Osteoblast (primary cell): ENCODE data around the gene KCNC1. TPM values are rescaled to one million over a fixed set of nuclear protein-coding genes. Genes with fewer than 3 reads are reported as not detected.

Experiments
- DNase-seq: peaks from one replicate; pipeline ENCODE4 v3.0.0; 2011; ENCODE audit warnings: low spot score, mixed read lengths; ENCODE audit not compliant: insufficient read length; ENCODE audit errors: missing footprints
- H2AFZ ChIP-seq: 2 replicates; pipeline ENCODE4 v1.6.0; 2011; ENCODE audit warnings: mild to moderate bottlenecking, low read length
- H3K27ac ChIP-seq: 2 replicates; pipeline ENCODE4 v1.5.1; 2011; ENCODE audit warnings: mild to moderate bottlenecking, low read depth, low read length, moderate library complexity
- H3K27me3 ChIP-seq: 2 replicates; pipeline ENCODE4 v1.6.0; 2012; ENCODE audit warnings: mild to moderate bottlenecking, control low read depth, inconsistent platforms, low read length, moderate library complexity; ENCODE audit not compliant: insufficient read depth
- H3K36me3 ChIP-seq: 2 replicates; pipeline ENCODE4 v1.5.1; 2011; ENCODE audit warnings: mild to moderate bottlenecking, low read length, control low read depth, moderate library complexity; ENCODE audit not compliant: insufficient read depth
- H3K4me1 ChIP-seq: 2 replicates; pipeline ENCODE4 v1.5.1; 2011; ENCODE audit warnings: mild to moderate bottlenecking, low read length, control low read depth, moderate library complexity; ENCODE audit not compliant: insufficient read depth
- H3K4me2 ChIP-seq: 2 replicates; pipeline ENCODE4 v1.6.0; 2011; ENCODE audit warnings: mild to moderate bottlenecking, low read length; ENCODE audit not compliant: insufficient read depth
- H3K4me3 ChIP-seq: fragments of 200-600 bp; sonication (generic); 3 replicates; pipeline ENCODE4 v1.5.1; 2012; ENCODE audit warnings: mild to moderate bottlenecking, low read length, inconsistent platforms; ENCODE audit not compliant: insufficient read depth
- H3K79me2 ChIP-seq: 2 replicates; pipeline ENCODE4 v1.6.0; 2012; ENCODE audit warnings: mild to moderate bottlenecking, low read length, control low read depth, inconsistent platforms; ENCODE audit not compliant: insufficient read depth
- H3K9me3 ChIP-seq: 2 replicates; pipeline ENCODE4 v1.5.1; 2011; ENCODE audit warnings: low read depth, low read length, control low read depth
- H4K20me1 ChIP-seq: 2 replicates; pipeline ENCODE4 v1.6.0; 2012; ENCODE audit warnings: mild to moderate bottlenecking, low read length, control low read depth; ENCODE audit not compliant: insufficient read depth
- total RNA-seq: library from RNA; depleted of rRNA; stranded (reverse); fragments of >200 nt; gene quantifications from 2 replicates; pipeline ENCODE4 v1.2.3, GENCODE V29; 2012
- TF ChIP-seq, protein P1 (sequence below): IDR thresholded peaks from 2 replicates; pipeline ENCODE4 v1.5.1; 2011; ENCODE audit warnings: mild to moderate bottlenecking, low read depth, low read length, moderate library complexity; ENCODE audit errors: extremely low read depth

The KCNC1 gene
- total RNA-seq, 1 donor: under 0.01 TPM

DNA sequence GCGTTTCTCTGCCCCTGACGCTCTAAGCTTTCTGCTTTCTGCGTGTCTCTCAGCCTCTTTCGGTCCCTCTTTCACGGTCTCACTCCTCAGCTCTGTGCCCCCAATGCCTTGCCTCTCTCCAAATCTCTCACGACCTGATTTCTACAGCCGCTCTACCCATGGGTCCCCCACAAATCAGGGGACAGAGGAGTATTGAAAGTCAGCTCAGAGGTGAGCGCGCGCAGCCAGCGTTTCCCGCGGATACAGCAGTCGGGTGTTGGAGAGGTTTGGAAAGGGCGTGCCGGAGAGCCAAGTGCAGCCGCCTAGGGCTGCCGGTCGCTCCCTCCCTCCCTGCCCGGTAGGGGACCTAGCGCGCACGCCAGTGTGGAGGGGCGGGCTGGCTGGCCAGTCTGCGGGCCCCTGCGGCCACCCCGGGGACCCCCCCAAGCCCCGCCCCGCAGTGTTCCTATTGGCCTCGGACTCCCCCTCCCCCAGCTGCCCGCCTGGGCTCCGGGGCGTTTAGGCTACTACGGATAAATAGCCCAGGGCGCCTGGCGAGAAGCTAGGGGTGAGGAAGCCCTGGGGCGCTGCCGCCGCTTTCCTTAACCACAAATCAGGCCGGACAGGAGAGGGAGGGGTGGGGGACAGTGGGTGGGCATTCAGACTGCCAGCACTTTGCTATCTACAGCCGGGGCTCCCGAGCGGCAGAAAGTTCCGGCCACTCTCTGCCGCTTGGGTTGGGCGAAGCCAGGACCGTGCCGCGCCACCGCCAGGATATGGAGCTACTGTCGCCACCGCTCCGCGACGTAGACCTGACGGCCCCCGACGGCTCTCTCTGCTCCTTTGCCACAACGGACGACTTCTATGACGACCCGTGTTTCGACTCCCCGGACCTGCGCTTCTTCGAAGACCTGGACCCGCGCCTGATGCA is 15.3 kb upstream of the KCNC1 start, which contains the start of gene MYOD1:
Gene MYOD1, plus strand, starts transcription at position 544 of the 910 bp plus-strand sequence. Its CDS starts 212 bp downstream, at position 756.
- Histone ChIP-seq H3K27ac (no peak within 1 kb of the TSS), H3K9me3 (no peaks in the 10 kb centered on the region), H3K27me3 (peaks cover 94% of the 10 kb centered on the region), H3K4me2 (no peak within 1 kb of the TSS), H4K20me1 (no peaks in the 10 kb centered on the region), H2AFZ (no peak within 1 kb of the TSS), H3K36me3 (no peaks in the 10 kb centered on the region), H3K79me2 (no peaks in the 10 kb centered on the region), H3K4me1 (no peaks in the 10 kb centered on the region), H3K4me3 (no peak within 1 kb of the TSS)
- peak; percentile 83 for DNase-seq
- TF ChIP-seq, protein P1, sequence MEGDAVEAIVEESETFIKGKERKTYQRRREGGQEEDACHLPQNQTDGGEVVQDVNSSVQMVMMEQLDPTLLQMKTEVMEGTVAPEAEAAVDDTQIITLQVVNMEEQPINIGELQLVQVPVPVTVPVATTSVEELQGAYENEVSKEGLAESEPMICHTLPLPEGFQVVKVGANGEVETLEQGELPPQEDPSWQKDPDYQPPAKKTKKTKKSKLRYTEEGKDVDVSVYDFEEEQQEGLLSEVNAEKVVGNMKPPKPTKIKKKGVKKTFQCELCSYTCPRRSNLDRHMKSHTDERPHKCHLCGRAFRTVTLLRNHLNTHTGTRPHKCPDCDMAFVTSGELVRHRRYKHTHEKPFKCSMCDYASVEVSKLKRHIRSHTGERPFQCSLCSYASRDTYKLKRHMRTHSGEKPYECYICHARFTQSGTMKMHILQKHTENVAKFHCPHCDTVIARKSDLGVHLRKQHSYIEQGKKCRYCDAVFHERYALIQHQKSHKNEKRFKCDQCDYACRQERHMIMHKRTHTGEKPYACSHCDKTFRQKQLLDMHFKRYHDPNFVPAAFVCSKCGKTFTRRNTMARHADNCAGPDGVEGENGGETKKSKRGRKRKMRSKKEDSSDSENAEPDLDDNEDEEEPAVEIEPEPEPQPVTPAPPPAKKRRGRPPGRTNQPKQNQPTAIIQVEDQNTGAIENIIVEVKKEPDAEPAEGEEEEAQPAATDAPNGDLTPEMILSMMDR: no peak

DNA sequence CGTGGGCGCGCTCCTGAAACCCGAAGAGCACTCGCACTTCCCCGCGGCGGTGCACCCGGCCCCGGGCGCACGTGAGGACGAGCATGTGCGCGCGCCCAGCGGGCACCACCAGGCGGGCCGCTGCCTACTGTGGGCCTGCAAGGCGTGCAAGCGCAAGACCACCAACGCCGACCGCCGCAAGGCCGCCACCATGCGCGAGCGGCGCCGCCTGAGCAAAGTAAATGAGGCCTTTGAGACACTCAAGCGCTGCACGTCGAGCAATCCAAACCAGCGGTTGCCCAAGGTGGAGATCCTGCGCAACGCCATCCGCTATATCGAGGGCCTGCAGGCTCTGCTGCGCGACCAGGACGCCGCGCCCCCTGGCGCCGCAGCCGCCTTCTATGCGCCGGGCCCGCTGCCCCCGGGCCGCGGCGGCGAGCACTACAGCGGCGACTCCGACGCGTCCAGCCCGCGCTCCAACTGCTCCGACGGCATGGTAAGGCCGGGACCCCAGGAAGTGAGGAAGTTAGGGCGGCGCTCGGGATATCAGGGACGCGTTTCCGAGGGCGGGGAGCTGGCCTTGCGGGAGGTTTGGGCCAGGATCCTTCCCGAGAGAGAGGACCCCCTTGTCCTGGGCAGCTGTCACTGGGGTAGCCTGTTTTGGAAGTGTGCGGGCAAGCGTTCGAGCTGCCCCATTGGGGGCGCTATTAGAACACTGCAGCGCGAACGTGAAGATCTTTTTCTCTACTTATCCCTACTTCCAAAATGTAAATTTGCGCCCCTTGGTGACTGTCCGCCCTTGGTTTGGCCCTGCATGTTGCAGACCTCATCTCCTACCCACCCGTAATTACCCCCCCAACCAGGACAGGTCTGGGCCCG is 14.4 kb upstream of the KCNC1 start:
- Histone ChIP-seq H4K20me1 (no peaks in the 10 kb centered on the region), H3K4me3 (no peak overlapping the region), H2AFZ (no peak overlapping the region), H3K36me3 (no peaks in the 10 kb centered on the region), H3K27me3 (peaks cover 90% of the 10 kb centered on the region), H3K27ac (no peak overlapping the region), H3K4me1 (no peaks in the 10 kb centered on the region), H3K9me3 (no peaks in the 10 kb centered on the region), H3K4me2 (no peak overlapping the region), H3K79me2 (no peaks in the 10 kb centered on the region)
- TF ChIP-seq, protein P1: no peak
- peak; percentile 79 for DNase-seq

DNA sequence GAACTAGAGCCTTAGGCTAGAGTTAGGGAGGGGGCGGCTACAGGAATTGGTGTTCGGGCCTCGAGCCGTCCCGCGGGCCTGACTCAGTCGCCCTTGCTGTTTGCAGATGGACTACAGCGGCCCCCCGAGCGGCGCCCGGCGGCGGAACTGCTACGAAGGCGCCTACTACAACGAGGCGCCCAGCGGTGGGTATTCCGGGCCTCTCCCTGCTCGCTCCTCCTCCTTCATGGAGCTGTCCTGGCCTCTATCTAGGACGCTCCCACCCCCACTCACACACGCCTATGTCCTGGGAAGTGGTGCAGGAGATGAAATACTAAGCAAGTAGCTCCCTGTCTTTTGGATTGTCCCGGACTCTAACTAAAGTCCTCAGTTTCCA is 13.8 kb upstream of the KCNC1 start:
- peak; percentile 80 for DNase-seq
- Histone ChIP-seq H2AFZ (no peak overlapping the region), H3K4me3 (no peak overlapping the region), H3K4me1 (no peaks in the 10 kb centered on the region), H3K27me3 (peaks cover 88% of the 10 kb centered on the region), H3K9me3 (no peaks in the 10 kb centered on the region), H3K27ac (no peak overlapping the region), H3K36me3 (no peaks in the 10 kb centered on the region), H3K79me2 (no peaks in the 10 kb centered on the region), H3K4me2 (no peak overlapping the region), H4K20me1 (no peaks in the 10 kb centered on the region)
- TF ChIP-seq, protein P1: no peak
